Measurements from ENCODE around the gene IL1RAPL2. TPM values are rescaled to one million over a fixed set of nuclear protein-coding genes. Genes with fewer than 3 reads are reported as not detected.

Gene IL1RAPL2
- total and polyA plus RNA-seq, 2 of the 8 experiments (the other 6 are each of a cell fraction or from before 2014, with no cell fraction given), result 0.20 to 1.3 TPM

GRCh38 chrX:104565791-104566680 lies at the start of gene IL1RAPL2 (continued):
- peak; percentile 31 for TF ChIP-seq KDM4A (IDR thresholded peaks at IDR 0.05; ENCODE audit: low read depth, low read length, severe bottlenecking)
- TF ChIP-seq ATF2 (IDR thresholded peaks at IDR 0.05; ENCODE audit: low read length), result no peak
- no peak for TF ChIP-seq SP2 (IDR thresholded peaks at IDR 0.05; ENCODE audit: low read length)

Measured in H1 (cell line).